HG02970 (cell line): ENCODE measurements around the gene CD82.
"Not testable (repeated sequence)": the region's sequence is repeated elsewhere in the genome, so short reads cannot be mapped to it uniquely, and the experiment has no call there.

ENCODE experiments used
- ATAC-seq: cut with Tn5 transposase; IDR thresholded peaks from one replicate; pipeline ENCODE4 v1.9.1; 2021; ENCODE audit warnings: mild to moderate bottlenecking, moderate library complexity, moderate number of reproducible peaks; ENCODE audit not compliant: unreplicated experiment, low FRiP score

The CD82 gene

GRCh38 chr11:44627911-44628729, 62.7 kb downstream of the CD82 start:
- ATAC-seq: no peak

- ATAC-seq: no peak
Observed at GRCh38 chr11:44628730-44629700, 63.6 kb downstream of the CD82 start.

- ATAC-seq: no peak
Observed at GRCh38 chr11:44629732-44630345, 64.4 kb downstream of the CD82 start.

- no peak for ATAC-seq
Observed at GRCh38 chr11:44630511-44631210, 65.2 kb downstream of the CD82 start.

DNA sequence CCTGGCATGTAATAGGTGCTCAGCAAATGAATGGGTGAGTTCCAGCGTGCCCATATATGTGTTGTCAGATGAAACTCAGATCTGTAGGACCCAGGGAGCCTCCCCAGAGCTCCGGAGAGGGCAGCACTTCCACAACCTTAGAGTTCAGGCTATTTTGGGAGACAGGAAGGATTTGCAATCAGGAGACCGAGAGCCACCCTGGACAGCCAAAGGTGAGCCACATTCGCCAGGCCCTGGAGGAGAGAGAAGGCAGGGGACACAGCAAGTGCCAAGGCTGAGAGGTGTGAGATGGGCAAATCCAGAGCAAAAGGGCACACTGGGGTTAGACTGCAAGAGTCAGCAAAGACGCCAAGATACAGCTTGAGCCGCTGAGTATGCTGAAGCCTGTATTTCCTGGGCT, 66.4 kb downstream of the CD82 start:
- no peak for ATAC-seq

DNA sequence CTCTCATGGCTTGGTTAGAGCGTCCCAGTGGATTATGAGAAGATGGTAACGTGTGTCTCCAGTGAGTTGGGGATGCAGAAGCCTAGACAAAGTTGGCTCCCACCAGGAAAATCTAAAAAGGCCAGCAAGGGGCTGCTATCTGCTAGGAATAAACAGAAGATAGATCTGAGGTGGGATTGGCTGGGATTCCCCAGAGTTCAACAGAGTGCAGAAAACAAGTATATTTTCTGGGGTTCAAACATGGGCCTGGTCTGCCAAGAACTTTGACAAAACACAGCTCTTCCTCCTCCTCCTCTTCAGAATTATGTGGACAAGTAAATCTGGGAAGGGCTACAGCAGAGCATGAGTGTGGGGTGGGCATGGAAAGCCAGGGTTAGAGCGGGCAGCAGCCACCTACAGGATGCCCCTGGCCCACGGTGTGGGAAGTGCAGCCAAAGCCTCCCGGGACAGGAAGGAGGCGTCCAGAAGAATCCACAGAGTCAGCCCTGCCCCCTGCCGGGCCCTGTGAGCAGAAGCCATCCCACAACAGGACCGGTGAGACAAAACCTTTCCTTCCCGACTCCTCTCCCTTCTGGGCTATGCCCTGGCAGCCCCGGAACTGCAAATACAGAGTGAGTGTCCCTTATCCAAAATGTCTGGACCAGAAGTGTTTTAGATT, 67.1 kb downstream of the CD82 start:
- no peak for ATAC-seq

DNA sequence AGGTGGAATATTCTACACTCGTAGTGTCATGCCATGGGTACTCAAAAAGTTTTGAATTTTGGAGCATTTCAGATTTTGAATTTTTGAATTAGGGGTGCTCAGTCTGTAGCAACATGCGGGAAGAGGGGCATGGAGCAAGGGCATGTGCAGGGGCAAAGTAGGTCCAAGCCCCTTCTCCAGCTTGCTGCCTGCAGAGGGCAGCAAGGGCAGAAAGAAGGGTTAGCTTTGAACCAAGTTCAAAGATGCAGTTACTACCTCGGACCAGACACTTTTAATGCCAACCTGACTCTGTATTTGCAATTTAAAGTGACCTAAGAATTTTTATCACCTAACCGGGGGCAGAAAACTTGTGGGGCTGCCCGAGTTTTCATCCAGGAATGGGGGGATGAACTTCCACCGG, 68.2 kb downstream of the CD82 start:
- no peak for ATAC-seq

DNA sequence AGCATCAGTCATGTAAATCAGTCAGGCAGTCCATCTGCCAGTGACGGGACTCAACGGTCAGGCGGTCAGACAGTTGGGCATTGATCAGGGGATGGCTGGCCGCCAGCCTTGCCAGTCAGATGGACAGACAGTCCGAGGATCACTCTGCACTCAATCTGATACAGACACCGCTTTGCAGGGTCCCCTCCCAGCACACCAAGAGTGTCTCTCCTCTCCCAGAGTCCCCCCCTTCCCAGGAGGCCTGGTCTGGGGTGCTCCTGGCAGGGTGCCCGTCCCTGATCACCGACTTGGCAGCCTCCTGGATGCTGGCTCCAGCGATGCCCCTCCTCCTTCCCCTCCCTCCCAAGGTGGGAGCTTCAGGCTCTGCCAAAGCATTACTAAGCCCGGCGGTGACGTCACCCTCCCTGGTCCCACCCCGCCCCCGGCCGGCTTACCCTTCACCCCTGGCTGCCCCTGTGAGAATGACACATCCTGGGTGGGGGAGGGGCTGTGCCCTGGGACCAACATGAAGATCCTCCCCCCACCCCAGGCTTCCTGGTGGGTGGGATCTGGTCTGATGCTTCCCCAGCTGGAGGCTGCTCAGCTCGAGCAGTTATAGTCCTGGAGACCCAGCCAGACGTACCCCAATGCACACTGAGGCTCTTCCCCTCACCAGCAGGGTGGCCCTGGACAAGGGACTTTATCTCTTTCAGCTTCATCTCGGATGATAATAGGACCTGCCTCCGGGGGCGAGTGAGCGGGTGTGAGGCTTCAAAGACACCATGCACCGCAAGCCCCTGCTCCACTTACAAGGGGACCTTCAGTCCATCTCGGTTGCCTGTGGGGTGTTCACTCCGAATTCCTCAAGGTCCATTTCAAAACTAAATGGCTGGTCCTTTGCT, 69.2 kb downstream of the CD82 start:
- no peak for ATAC-seq

GRCh38 chr11:44637487-44637886, 72.0 kb downstream of the CD82 start:
- ATAC-seq: no peak

GRCh38 chr11:44638032-44638431, 72.6 kb downstream of the CD82 start:
- no peak for ATAC-seq

- no peak for ATAC-seq
Observed at GRCh38 chr11:44643217-44643616, 77.8 kb downstream of the CD82 start.

- ATAC-seq: no peak
Observed at GRCh38 chr11:44645827-44646226, 80.4 kb downstream of the CD82 start.

DNA sequence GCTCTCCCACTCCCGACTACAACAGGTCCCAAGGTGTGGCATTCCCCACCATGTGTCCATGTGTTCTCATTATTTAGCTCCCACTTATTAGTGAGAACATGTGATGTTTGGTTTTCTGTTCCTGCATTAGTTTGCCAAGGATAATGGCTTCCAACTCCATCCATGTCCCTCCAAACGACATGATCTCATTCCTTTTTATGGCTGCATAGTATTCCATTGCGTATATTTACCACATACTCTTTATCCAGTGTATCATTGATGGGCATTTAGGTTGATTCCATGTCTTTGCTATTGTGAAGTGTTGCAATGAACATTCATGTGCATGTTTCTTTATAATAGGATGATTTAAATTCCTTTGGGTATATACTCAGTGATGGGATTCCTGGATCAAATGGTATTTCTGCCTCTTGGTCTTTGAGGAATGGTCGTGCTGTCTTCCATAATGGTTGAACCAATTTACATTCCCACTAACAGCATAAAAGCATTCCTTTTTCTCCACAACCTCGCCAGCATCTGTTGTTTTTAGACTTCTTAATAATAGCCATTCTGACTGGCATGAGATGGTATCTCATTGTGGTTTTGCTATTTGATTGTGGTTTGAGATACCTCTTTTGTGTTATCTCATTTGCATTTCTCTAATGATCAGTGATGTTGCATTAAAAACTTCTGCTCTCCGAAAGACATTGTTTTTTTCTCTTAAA, 81.9 kb downstream of the CD82 start:
- not testable (repeated sequence) for ATAC-seq

GRCh38 chr11:44648109-44648508, 82.6 kb downstream of the CD82 start:
- no peak for ATAC-seq

DNA sequence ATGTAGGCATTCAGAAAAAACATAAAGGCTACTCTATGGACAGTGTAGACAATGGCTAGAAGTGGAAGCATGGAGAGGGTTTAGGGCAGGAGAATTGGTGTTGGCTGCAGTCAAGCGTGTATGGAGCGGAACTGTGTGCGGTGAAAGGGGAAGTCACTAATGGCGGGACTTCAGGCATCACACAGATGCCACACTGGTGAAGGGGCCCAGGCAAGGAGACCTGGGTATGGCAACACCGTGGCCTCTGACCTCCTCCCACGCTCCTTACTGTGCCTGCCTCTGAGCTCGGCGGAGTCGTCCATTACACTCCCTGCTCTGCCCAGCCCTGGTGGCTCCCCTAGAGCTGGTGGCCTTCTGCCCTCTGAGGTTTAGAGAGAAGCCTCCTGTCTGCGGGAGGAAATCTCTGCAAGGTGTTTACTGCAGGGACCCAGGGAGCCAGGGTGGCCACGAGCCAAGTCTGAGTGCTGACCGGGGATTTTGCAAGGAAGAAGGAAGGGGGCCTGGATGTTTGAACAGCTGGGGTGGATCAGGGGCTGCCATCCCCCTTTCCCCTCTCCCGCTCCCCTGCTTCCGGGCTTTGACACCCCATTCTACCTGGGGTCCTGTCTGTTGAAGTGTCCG, 86.2 kb downstream of the CD82 start:
- ATAC-seq: no peak

- no peak for ATAC-seq
Observed at GRCh38 chr11:44652901-44653644, 87.6 kb downstream of the CD82 start.

DNA sequence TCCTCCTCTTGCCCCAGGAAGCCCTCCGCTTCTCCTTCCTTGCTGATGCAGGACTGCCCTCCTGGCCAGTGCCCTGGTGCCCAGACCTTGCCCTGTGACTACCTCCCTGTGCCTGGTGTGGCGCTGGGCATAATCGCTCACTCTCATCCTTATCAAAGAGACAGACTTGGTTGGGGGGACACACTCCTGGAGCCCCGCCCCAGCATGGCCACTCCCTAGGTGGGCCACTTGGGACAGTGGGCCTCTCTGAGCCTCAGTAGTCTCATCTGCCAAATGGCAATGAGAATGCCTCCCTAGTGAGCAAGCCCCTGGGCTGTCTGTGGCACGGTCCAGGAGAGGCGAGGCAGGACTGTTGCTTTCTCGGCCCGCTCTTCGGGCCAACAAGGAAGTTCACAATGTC, 88.6 kb downstream of the CD82 start:
- ATAC-seq: no peak
